AG08396 (cell line): ENCODE measurements around the gene COMT.
"Not testable (repeated sequence)": the region's sequence is repeated elsewhere in the genome, so short reads cannot be mapped to it uniquely, and the experiment has no call there.

Source experiments
- DNase-seq: peaks from one replicate; pipeline ENCODE4 v3.0.0; 2012; ENCODE audit warnings: low spot score, mixed read lengths

The COMT gene

GRCh38 chr22:19941365-19942082, at the start of gene COMT, which contains the start of gene TXNRD2:
COMT (plus strand) TSS chr22:19941772; CDS start chr22:19962527, 20,755 bp downstream.
TXNRD2 (minus strand) TSS chr22:19941818; CDS start chr22:19941803, 15 bp downstream.
- DNase-seq = peak; percentile 92

DNA sequence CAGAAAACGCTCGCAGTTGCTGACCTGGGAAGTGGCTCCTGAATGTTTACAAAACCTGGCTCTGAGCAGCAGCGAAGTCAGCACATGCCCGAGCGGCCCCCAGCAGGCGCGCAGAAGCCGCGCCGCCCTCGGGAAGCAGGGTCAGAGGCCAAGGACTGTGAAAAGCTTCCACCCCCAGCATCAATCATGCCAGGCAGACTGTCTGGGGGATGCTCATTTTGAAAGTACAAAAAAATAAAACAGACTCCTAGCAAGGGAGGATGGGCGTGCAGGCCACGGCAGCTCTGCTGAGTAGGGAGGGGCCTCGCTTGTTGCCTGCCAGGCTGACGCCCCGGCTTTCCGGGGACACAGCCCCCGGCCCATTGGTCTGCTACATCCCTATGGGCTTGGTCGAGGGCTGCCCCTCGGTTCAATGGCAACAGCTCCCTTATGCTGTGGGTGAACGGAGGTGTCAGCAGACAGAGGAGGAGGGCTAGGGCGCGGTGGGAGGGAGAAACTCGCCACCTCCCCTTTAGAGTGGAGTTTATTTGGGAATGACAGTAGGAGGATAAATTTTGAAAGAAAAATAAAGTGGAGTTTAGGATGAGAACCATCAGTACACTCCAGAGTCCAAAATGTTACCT, 49.2 kb upstream of the COMT start:
- no peak for DNase-seq

DNA sequence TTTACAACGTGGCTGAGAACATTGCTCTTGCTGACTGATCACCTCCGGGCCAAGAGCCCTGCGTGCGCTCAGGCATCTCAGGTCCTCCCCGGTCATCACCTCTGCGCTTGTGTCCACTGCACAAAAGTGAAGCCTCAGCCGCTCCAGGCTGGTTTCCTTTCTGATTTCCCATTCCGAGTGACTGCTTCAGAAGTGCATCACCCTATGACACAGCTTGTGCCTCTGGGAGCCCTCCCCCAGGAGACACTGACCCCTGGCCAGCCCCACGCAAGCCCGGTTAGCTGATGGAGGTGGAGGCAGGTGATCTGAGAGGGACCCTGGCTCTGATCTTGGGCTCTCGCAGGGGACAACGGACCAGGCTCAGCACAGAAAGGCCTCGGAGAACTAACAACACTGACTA, 48.6 kb upstream of the COMT start:
- no peak for DNase-seq

- no peak for DNase-seq
These were observed 48.2 kb upstream of the COMT start for GRCh38 chr22:19893363-19893762.

GRCh38 chr22:19895160-19895849, 46.3 kb upstream of the COMT start:
- DNase-seq = no peak

DNA sequence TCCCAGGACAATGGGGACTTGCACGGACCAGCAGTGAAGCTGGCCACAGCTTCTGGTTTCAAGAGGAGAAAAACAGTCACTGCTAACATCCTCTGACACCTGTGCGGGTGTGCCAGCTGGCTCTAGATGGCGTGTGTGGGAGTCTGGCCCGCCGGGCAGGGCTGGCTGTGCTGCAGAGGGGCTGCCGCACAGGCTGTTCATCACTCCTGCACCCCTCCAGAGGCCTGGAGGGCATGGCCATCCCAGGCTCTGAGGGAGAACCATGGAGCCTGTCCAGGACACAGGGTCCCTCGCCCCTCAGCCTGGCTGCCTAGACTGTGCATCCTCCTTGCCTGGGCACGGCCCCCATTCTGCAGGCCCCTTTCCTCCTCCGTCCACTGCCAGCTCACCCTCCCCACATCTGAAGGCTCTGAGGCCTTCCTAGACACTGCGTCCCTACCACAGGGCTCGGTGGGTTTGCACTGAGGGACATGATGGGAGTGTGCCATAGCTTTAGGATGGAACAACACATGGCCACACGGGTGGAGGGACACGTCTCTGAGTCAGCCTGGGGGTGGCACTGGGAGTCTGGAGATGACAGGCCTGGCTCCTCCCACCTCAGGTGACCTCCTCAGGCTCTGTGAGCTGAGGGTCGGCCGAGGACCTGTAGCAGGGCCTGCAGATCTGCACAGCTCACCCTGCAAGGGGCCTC, 44.8 kb upstream of the COMT start:
- DNase-seq = no peak

- DNase-seq = no peak
These were observed 43.8 kb upstream of the COMT start for GRCh38 chr22:19897726-19898125.

GRCh38 chr22:19898145-19898544, 43.4 kb upstream of the COMT start:
- no peak for DNase-seq

DNA sequence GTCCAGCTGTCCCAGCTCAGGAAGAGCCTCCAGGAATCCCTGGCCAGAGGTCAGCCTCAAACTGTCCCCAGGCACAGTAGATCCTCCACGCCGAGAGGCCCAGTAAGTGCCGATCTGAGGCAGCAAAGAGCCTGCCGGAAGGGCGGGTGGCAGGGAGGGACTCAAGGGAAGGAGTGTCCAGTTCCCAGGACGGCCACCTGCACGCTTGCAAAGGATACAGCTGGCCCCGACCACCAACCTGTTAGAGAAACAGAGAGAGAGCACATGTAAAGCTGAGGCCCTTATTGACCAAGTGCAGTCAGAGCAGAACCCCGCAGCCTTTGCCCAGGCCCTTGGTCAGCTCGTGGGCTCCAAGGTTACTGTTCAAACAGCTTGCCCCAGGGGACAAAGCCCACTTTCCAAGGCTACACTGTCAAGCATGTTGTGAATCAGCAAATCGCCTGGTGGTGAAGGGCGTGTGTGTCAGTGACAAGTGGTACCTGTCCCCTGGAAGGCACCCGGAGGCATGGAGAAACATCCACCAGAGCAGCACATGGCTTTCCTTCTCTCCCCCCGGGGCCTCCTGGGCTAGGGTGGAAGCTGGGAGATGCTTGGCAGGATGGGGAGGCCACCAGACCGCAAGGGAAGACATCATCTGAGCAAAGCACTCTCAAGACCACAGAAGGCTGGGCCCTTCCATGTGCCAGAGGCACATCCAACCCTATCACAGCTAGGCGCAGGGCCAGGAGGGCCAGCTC, 42.6 kb upstream of the COMT start:
- DNase-seq = no peak

DNA sequence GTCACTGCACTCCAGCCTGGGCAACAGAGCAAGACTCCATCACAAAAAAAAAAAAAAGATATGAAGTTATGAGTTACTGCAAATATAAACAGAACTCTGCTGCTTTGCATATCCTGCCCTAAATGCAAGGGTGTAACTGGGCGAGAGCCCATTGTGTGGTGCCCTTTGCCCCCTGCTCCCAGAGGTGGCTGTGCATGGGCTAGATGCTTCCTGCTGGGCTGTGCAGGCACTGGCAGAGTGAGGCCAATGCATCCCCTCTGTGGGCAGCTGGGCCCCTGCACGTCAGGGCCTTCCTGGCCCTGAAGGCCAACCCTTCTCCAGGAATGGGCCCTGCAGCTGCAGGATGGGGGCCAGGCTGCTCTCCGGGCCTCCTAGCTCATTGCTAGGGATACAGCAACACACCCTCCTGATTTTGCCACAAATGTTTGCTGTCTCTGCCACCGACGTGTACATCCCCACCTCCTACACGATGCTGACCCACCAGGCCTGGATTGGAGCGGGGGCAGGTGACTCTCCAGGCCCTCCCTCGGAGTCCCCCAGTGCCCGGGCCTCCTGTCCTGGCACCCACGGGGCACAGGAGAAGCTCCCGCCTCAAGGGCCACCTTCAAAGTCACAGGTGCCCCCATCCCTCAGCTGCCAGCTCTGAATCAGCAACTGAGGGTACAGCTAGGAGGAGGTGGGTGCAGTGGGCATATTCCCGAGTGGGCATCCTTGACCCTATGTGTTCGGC, 40.7 kb upstream of the COMT start:
- no peak for DNase-seq

DNA sequence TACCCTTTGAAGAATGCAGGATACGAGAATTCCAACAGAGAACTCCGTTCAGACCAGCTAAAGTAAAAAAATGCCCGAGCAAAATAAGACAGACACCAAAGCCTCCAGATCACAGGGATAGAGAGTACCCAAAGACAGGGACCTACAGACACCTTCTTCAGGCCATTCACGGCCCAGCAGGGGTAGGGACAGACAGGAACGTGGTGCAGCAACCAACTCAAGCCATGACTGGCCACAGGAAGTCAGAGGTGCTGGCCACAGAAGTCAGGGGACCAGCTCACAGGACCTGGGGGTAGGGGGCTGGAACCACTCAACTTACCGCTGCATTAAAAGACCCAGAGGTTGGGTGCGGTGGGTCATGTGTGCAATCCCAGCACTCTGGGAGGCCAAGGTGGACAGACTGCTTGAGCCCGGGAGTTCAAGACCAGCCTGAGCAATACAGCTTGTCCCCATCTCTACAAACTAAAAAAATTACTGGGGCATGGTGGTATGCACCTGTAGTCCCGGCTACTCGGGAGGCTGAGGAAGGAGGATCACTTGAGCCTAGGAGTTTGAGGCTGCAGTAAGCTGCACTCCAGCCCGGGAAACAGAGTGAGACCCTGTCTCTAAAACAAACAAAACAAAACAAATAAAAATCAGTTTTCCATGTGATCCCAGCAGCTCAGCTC, 39.9 kb upstream of the COMT start:
- DNase-seq = no peak

DNA sequence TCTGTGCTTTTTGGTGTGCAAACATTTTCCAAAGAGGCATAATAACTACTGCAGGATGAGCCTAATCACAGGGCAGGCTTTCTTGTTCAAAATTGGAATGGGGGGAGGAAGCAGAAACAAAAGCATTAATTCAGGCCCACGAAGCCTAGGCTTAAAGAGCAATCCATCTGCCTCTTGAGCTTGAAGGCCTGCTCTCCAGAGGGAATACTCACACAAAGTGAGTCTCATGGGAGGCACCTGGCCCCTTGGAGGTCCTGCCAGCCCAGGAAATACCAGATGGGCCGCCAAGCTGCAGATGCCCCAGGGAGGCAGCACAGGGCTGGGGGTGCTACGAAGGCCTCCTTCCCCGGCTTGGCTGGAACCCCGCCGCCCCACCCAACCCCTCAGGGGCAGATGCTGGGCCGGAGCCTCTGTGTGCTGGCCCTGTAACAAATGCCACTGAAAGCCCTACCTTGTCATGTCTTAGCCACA, 39.3 kb upstream of the COMT start:
- no peak for DNase-seq

DNA sequence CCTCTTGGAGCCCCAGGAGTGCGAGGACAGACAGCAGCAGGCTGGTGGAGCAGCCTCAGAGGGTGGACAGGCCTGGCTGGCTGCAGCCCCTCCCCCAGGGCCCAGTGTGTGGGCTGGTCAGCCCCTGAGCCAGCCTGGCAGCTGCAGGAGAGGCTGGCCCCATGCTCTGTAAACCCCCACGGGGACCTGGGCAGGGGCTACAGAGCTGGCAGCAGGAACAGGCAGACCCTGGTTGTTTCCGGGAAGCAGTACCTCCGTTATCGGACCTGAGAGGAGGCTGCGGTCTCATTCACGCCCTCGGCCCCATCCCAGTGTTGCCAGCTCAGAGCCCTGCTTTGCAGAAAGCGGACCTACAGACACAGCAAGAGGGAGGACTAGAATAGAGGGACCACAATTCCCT, 38.5 kb upstream of the COMT start:
- DNase-seq = no peak

GRCh38 chr22:19903513-19903912, 38.1 kb upstream of the COMT start:
- no peak for DNase-seq

GRCh38 chr22:19904174-19904856, 37.3 kb upstream of the COMT start:
- DNase-seq = no peak

- no peak for DNase-seq
These were observed 36.6 kb upstream of the COMT start for GRCh38 chr22:19904935-19905334.

- DNase-seq = no peak
These were observed 36.0 kb upstream of the COMT start for GRCh38 chr22:19905347-19906276.

- not testable (repeated sequence) for DNase-seq
These were observed 34.7 kb upstream of the COMT start for GRCh38 chr22:19906864-19907263.

GRCh38 chr22:19907902-19908301, 33.7 kb upstream of the COMT start:
- DNase-seq = not testable (repeated sequence)
